ENCODE results near the gene PGLYRP2. TPM values are rescaled to one million over a fixed set of nuclear protein-coding genes. Genes with fewer than 3 reads are reported as not detected.

PGLYRP2 gene
- total and polyA plus RNA-seq, 9 of the 15 experiments (the other 6 are each of a cell fraction or from before 2014, with no cell fraction given), result not detected

- TF ChIP-seq PBX2 (CRISPR knock-in tag; IDR thresholded peaks at IDR 0.05; ENCODE audit: low read depth) (no peak), PBX2 (tag; conservative IDR thresholded peaks at IDR 0.05; ENCODE audit: low read depth) (no peak), FOXP1 (CRISPR knock-in tag; IDR thresholded peaks at IDR 0.05) (no peak), ZNF592 (IDR thresholded peaks at IDR 0.05) (no peak), KDM2B (CRISPR knock-in tag; IDR thresholded peaks at IDR 0.05) (no peak), POLR2A (conservative IDR thresholded peaks at IDR 0.05) (no peak), SMARCC2 (IDR thresholded peaks at IDR 0.05; ENCODE audit: low read depth) (no peak), MAFF (IDR thresholded peaks at IDR 0.05; ENCODE audit: low read length) (no peak), NR3C1 (CRISPR knock-in tag; IDR thresholded peaks at IDR 0.05) (no peak), DLX4 (CRISPR knock-in tag; IDR thresholded peaks at IDR 0.05) (no peak), SUPT5H (IDR thresholded peaks at IDR 0.05) (no peak), ZNF75A (CRISPR knock-in tag; IDR thresholded peaks at IDR 0.05) (no peak), ZNF253 (CRISPR knock-in tag; conservative IDR thresholded peaks at IDR 0.05) (no peak), ZNF644 (tag; IDR thresholded peaks at IDR 0.05; ENCODE audit: low read depth) (no peak), GATA2 (CRISPR knock-in tag; IDR thresholded peaks at IDR 0.05) (no peak), ZNF778 (CRISPR knock-in tag; IDR thresholded peaks at IDR 0.05) (no peak)
- TF ChIP-seq, protein P1, sequence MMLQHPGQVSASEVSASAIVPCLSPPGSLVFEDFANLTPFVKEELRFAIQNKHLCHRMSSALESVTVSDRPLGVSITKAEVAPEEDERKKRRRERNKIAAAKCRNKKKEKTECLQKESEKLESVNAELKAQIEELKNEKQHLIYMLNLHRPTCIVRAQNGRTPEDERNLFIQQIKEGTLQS (IDR thresholded peaks at IDR 0.05), result no peak
- TF ChIP-seq, protein P1 (CRISPR knock-in tag; conservative IDR thresholded peaks at IDR 0.05), result no peak
- TF ChIP-seq, protein P2, sequence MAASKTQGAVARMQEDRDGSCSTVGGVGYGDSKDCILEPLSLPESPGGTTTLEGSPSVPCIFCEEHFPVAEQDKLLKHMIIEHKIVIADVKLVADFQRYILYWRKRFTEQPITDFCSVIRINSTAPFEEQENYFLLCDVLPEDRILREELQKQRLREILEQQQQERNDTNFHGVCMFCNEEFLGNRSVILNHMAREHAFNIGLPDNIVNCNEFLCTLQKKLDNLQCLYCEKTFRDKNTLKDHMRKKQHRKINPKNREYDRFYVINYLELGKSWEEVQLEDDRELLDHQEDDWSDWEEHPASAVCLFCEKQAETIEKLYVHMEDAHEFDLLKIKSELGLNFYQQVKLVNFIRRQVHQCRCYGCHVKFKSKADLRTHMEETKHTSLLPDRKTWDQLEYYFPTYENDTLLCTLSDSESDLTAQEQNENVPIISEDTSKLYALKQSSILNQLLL (CRISPR knock-in tag; IDR thresholded peaks at IDR 0.05; ENCODE audit: borderline replicate concordance), result no peak
Measured at GRCh38 chr19:15449620-15450527, 29.4 kb downstream of the PGLYRP2 start, which contains the start of gene WIZ (continued).
